GM19025 (cell line): ENCODE results near the gene CPE.
A peak's percentile ranks its signal among the peaks of the same experiment; 100 is the strongest.
"Not testable (repeated sequence)": the region's sequence is repeated elsewhere in the genome, so short reads cannot be mapped to it uniquely, and the experiment has no call there.

ENCODE experiments used
- ATAC-seq: cut with Tn5 transposase; IDR thresholded peaks from one replicate; pipeline ENCODE4 v1.9.1; 2021; ENCODE audit warnings: mild to moderate bottlenecking, low read depth, moderate library complexity; ENCODE audit not compliant: unreplicated experiment

Gene CPE

GRCh38 chr4:165378745-165379677 lies at the start of gene CPE:
Gene CPE (plus strand): TSS chr4:165379008. CDS start chr4:165379222, 214 bp downstream.
- peak; percentile 78 for ATAC-seq

- ATAC-seq = no peak
These were observed 48.7 kb upstream of the CPE start for GRCh38 chr4:165330071-165330470.

GRCh38 chr4:165330666-165331065 lies 48.1 kb upstream of the CPE start:
- ATAC-seq = no peak

GRCh38 chr4:165331359-165331758 lies 47.4 kb upstream of the CPE start:
- no peak for ATAC-seq

- ATAC-seq = no peak
These were observed 47.0 kb upstream of the CPE start for GRCh38 chr4:165331823-165332222.

GRCh38 chr4:165332502-165332901 lies 46.3 kb upstream of the CPE start:
- no peak for ATAC-seq

- ATAC-seq = no peak
These were observed 43.6 kb upstream of the CPE start for GRCh38 chr4:165335163-165335703.

- ATAC-seq = no peak
These were observed 42.1 kb upstream of the CPE start for GRCh38 chr4:165336743-165337142.

GRCh38 chr4:165342340-165342739 lies 36.5 kb upstream of the CPE start:
- not testable (repeated sequence) for ATAC-seq

GRCh38 chr4:165343353-165344191 lies 35.2 kb upstream of the CPE start:
- no peak for ATAC-seq

GRCh38 chr4:165345666-165346417 lies 33.0 kb upstream of the CPE start:
- ATAC-seq = no peak

GRCh38 chr4:165347647-165348569 lies 30.9 kb upstream of the CPE start:
- ATAC-seq = no peak

GRCh38 chr4:165351359-165352130 lies 27.3 kb upstream of the CPE start:
- ATAC-seq = no peak

- no peak for ATAC-seq
These were observed 22.9 kb upstream of the CPE start for GRCh38 chr4:165355900-165356300.

GRCh38 chr4:165359506-165359905 lies 19.3 kb upstream of the CPE start:
- no peak for ATAC-seq

- ATAC-seq = no peak
These were observed 18.6 kb upstream of the CPE start for GRCh38 chr4:165360041-165360695.

GRCh38 chr4:165360985-165361670 lies 17.7 kb upstream of the CPE start:
- no peak for ATAC-seq
